ENCODE results near the gene SEC22C.

SEC22C gene

DNA sequence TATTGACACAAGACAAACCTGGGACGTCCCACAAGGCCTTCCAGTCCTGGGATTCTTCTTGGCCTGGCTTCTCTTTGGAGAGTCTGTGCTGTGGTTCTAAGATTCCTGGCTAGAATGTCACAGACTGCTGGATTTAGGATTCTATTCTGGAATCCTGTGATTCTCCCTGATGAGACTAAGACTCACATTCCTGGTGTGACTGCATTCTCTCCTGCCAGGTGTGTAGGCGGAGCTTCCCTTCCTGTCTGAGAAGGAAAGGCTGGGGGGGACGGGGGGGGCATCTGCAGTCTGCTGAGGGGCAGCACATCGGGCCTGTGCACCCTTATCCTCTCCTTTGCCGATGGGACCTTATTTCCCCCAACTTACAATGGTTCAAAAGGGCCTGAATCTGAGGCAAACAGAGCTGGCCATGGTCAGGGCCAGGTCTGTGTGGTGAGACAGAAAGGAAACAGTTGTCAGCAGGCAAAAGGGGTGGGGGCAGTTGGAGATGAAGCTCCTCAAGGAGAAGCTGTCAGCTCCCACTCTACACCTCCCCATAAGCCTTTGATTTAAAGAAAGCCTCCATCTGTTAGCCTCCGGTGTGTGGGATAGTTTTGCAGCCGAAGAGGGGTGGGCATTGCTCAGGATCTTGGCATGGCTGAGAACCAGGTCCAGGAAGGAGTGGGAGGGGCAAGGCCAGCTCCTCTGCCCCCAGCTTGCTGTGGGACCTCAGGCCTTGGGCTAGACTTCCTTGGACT, 48.4 kb downstream of the SEC22C start:
- no peak overlapping the region for H3K4me3 ChIP-seq (ENCODE audit: low read length)
- TF ChIP-seq ZNF274 (IDR thresholded peaks at IDR 0.05; ENCODE audit: low read depth, low read length) = no peak

DNA sequence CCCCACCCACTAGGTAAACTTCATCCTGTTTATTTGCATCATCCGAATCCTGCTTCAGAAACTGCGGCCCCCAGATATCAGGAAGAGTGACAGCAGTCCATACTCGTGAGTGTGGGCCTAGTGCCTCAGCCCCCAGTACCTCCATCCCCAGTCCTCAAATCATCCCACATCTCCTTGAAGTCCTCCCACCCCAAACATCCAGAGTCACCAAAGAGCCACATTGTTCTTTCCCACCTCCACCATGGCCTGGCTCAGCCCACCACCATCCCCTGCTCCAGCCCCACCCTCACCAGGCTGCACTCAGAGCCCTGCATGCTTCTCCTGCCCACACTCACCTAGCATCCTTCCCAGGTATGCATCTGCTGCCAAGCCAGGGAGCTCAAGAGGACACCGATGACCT, 49.5 kb downstream of the SEC22C start:
- no peak overlapping the region for H3K4me3 ChIP-seq (ENCODE audit: low read length)
- TF ChIP-seq ZNF274 (IDR thresholded peaks at IDR 0.05; ENCODE audit: low read depth, low read length) = no peak

DNA sequence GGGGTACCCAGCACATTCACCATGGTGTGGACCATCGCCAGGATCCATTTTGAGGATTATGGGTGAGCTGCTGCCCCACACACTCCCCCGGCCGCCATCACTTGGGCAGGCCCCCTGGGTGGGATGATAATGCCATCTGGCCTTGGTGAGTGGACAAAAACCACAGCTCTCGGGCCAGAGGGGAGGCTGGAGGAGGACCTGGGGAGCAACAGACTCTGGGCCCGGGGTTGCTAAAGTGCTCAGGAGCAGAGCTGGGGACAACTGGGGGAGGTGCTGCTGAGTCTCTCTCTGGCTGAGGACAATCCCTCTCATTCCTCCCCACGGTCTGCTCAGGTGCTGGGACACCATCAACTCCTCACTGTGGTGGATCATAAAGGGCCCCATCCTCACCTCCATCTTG, 50.3 kb downstream of the SEC22C start:
- no peak for TF ChIP-seq ZNF274 (IDR thresholded peaks at IDR 0.05; ENCODE audit: low read depth, low read length)
- H3K4me3 ChIP-seq (ENCODE audit: low read length) = no peak overlapping the region

DNA sequence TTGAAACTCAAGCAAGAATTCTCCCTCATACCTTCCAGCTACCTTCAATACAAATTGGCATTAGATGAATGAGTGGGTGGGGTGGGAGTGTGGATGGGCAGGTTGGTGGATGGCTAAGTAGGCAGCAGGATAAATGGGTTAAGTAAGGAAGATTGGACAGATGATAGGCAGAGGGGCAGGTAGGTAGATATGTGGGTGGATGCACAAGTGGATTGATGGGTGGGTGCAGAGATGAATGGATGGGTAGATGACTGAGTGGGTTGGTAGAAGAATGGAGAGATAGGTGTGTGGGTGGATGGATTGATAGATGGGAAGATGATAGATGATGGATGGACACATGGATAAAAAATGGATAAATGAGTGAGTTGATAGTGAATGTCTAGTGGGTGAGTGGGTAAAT, 51.7 kb downstream of the SEC22C start:
- no peak for TF ChIP-seq ZNF274 (IDR thresholded peaks at IDR 0.05; ENCODE audit: low read depth, low read length)
- H3K4me3 ChIP-seq (ENCODE audit: low read length) = no peak overlapping the region

DNA sequence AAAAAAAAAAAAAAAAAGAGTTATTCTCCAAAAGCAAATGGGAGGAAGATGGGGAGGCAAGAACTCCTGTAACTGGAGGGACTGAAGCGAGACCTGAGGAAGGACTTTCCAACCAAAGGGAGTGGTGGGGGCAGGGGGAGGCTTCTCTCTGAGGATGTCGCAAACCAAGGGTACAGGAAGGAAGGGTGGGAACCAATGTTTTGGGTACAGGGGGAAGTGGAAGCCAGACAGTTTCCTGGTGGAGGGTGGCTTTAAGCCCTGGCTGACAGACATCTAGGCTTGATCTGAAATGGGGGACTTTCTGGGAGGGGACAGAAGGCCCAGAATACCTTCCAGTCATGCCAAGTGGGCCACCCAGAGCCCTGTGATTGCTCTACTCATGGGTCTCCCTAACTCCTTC, 52.3 kb downstream of the SEC22C start:
- H3K4me3 ChIP-seq (ENCODE audit: low read length) = no peak overlapping the region
- no peak for TF ChIP-seq ZNF274 (IDR thresholded peaks at IDR 0.05; ENCODE audit: low read depth, low read length)

DNA sequence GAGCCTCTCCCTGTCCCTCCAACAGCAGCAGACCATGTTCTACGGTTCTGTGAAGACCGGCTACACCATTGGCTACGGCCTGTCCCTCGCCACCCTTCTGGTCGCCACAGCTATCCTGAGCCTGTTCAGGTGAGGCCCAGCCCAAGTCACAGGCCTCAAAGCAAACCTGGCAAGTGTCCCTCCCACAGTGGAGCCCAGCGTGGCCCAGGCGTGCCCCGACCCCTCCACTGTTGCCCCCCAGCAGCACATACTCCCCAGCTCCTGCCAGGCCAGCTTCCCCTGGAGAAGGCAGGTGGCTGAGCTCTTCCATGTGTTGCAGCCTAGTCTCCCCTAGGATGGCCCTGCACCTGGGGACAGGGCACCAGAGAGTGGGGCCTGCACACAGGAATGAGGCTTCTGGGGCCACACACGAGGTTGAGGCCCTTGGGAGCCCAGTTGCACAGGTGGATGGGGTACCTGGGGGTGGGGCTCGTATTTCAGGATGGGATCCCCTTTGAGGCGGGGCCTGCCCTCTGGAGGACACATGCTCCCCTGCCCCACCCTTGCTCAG, 54.3 kb downstream of the SEC22C start:
- H3K4me3 ChIP-seq (ENCODE audit: low read length) = no peak overlapping the region
- TF ChIP-seq ZNF274 (IDR thresholded peaks at IDR 0.05; ENCODE audit: low read depth, low read length) = no peak

DNA sequence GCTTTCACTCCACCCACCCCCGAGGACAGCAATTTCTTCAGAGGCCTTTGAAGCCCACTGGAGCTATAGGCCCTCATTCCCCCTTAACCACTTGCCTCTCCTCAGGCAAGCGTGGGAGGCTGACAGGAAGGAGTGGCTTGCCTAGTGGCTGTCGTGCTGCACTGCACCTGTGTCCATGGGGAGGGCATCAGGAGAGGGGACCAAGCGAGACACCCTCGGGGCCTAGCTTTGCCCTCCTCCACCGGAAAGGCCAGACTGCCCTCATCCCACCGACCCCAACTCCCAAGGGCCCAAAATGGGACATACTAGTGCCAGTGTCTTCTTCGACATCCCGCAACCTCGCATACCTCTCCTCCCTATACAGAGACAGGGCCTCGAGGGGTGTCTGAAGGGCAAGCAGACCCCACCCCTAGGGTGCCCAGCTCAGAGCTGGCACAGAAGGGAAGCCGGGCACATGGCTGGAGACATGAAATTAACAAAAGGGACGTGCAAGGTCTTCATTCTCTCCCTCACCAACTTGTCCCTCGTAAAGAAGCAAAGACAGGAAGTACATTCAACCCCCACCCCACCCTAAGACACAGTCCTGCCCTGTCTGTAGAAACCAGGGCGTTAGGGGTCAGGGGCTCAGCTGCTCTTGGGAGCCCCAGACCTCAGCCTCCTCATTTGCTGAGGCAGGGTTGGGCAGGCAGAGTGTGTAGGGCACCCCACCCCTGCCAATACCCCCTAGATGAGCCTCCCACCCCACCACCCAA, 55.0 kb downstream of the SEC22C start:
- no peak overlapping the region for H3K4me3 ChIP-seq (ENCODE audit: low read length)
- TF ChIP-seq ZNF274 (IDR thresholded peaks at IDR 0.05; ENCODE audit: low read depth, low read length) = no peak

DNA sequence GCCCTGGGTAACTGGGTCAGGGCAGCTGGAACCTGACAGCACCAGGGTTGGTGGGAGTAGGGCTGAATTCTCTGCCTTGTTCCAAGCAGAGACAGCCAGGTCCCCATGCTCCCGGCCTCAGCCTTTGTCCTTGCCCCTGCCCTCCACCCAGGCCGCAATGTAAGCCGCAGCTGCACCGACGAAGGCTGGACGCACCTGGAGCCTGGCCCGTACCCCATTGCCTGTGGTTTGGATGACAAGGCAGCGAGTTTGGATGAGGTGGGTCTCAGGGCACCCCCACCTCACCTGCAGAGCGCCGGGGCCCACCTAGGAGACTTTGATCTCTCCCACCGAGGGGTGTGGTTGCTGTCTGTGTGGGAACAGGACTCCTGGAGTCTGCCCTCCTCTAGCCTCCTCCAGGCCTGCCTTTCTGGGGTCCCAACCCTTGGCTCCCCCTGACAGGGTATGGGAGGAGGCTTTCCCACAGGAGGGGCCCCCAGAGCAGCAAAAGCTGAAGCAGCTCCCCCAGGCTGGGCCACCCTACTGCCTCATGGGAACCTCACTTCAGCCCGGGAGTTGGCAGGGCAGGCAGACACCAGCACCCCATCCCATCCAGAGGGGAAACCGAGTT, 55.9 kb downstream of the SEC22C start:
- no peak for TF ChIP-seq ZNF274 (IDR thresholded peaks at IDR 0.05; ENCODE audit: low read depth, low read length)

DNA sequence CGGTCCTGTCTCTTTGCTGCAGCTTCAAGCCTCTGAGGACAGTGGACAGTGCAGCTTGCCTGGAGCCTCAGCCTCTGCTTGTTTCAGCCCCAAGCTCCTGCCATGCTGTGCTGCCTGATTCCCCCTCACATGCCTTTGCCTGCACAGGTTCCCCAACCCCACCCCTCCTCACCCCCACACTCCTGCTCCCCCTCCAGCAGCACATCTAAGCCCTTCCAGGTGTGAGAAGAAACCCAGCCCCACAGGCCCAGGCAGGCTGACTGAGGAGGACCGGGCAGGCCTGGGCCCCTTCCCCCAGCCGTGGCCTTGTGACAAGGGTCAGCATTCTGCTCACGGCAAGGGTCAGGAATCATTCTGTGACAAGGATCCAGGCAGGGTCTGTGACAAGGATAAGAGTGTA, 56.6 kb downstream of the SEC22C start:
- no peak overlapping the region for H3K4me3 ChIP-seq (ENCODE audit: low read length)
- no peak for TF ChIP-seq ZNF274 (IDR thresholded peaks at IDR 0.05; ENCODE audit: low read depth, low read length)

More for the DNA sequence above, 55.9 kb downstream of the SEC22C start:
- no peak overlapping the region for H3K4me3 ChIP-seq (ENCODE audit: low read length)

DNA sequence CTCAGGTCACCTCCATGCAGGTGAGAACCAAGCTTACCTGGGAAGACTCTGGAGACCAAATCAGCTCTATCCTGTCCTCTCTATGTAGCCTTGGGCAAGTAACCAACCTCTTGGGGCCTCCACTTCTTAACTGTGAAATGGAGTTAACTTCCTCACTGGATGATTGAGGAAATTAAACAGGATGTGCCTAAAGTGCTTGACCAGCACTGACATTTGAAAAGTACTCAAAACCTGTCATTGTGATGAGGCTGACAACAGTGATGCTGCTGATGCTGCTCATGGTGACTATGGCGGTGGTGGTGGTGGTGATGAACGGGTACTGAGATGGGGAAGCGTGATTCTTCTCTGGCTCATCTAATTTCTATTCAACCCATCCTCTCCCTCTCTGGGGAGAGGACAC, 57.0 kb downstream of the SEC22C start:
- TF ChIP-seq ZNF274 (IDR thresholded peaks at IDR 0.05; ENCODE audit: low read depth, low read length) = no peak
- no peak overlapping the region for H3K4me3 ChIP-seq (ENCODE audit: low read length)

DNA sequence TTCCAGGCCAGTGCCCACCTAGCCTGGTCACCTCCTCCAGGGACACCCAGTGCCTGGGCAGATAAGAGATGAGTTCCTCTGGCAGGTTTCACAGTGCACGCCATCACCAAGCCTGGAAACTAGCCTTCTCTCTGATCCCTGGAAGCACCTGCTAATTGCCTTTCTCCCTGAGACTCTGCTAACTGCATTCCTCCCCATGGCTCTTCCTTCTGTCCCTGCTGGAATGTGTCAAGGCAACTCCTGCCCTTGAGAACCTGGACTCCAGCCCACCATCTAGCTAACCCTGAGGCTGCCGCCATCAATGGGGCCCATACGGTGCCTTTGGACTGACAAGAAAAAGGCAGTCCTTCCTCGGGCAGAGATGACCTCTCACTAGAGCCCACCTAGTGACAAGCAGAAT, 60.9 kb downstream of the SEC22C start:
- TF ChIP-seq ZNF274 (IDR thresholded peaks at IDR 0.05; ENCODE audit: low read depth, low read length) = no peak
- no peak overlapping the region for H3K4me3 ChIP-seq (ENCODE audit: low read length)

DNA sequence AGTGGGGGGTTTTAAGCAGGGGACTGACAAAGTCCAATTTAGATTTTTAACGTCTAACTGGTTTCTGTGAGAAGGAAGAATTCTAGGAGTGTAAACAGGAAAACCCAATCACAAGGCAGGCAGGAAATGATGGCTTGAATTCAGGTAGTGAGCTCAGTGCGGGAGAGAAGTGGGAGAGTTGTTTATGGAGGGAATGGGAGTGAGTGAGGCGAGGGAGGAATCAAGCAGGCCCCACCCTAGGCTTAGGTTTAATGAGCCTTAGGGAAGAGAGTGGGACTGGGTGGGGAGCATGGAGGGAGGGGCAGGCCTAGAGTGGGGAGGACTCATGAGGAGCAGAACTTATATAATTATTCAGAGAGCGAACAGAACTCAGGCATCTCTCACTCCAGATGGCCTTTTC, 61.4 kb downstream of the SEC22C start:
- no peak for TF ChIP-seq ZNF274 (IDR thresholded peaks at IDR 0.05; ENCODE audit: low read depth, low read length)
- no peak overlapping the region for H3K4me3 ChIP-seq (ENCODE audit: low read length)

DNA sequence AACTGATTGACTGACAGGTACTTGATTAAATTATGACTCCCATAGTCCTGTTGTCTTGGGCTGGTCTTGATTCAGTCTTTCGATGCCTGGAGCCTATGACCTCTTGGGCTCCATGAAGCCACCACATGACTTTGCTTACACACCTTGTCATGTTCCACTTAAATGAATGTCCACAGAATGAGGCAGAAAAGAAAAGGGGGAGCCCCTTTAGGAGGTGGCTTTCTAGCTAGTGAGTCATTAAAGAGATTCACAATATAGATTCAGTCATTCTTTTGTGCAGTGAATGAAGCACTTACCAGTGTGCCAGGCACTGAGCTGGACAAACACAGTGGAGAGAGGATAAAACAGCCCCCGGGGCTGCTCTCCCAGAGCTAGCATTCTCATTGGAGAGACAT, 62.2 kb downstream of the SEC22C start:
- H3K4me3 ChIP-seq (ENCODE audit: low read length) = no peak overlapping the region
- TF ChIP-seq ZNF274 (IDR thresholded peaks at IDR 0.05; ENCODE audit: low read depth, low read length) = no peak

DNA sequence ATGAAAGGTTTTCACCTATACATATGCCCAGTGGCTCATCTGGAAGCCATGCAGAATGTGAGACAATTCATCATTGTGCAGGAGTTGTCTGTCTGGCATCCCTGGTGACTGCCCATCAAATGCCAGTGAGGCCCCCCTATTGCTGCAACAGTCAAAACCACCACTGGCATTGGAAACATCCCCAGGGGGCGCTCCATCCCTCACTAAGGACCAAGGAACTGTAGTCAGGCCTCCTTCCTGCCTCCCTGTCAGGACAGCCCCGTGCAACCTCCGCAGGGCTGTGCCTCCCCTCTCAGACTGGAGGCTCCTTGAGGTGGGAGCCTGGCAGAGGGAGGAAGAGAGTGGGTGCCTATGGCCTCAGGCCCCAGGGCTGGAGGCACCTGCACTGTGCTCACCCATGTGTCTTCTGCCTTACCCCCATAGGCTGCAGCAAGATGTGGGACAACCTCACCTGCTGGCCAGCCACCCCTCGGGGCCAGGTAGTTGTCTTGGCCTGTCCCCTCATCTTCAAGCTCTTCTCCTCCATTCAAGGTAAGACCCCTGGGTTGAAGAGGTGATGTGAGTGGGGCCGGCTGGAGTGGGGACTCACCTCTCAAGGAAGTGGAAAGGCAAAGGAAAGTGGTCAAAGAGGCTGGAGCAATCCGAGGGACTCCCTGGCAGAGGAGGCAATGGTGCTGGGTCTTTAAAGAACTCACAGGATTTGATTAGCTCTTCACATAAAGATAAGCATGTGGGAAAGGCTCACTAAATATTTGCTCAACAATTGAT, 62.8 kb downstream of the SEC22C start:
- TF ChIP-seq ZNF274 (IDR thresholded peaks at IDR 0.05; ENCODE audit: low read depth, low read length) = no peak
- H3K4me3 ChIP-seq (ENCODE audit: low read length) = no peak overlapping the region

Data from GM08714 (cell line).